ENCODE measurements around the gene EEIG2. TPM values are rescaled to one million over a fixed set of nuclear protein-coding genes. Genes with fewer than 3 reads are reported as not detected.

Gene EEIG2
- total and polyA plus RNA-seq, 9 of the 15 experiments (the other 6 are each of a cell fraction or from before 2014, with no cell fraction given): 6.1 to 26.9 (median 15.2) TPM

DNA sequence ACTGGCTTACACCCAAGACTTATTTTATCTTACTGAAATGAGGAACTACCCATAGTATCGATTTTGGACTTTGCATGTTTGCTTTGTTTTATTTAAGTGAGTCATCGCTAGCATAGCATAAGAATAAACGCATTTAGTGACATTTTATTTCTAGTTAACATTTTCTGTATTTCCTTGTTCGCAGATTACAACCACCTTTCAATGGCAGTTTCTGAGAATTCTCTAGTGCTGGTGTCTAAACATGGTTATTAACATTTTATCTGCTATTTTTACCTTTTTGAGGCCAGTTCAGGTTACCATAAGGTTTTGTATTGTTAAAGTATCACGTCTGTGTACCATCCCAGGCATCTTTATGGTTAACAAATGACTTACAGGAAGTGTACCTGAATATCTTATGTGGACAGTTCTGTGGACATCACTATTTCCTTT lies 24.5 kb downstream of the EEIG2 start (continued):
- peak; percentile 36 for TF ChIP-seq CHD7 (IDR thresholded peaks at IDR 0.05; ENCODE audit: low read depth, low read length)
- TF ChIP-seq FOXA3 (CRISPR knock-in tag; conservative IDR thresholded peaks at IDR 0.05 in 1 of 2, IDR thresholded peaks at IDR 0.05 in 1 of 2): peak in 1 of 2 experiments; percentile 46; a peak in 1 of 4 replicates
- TF ChIP-seq SMARCA4 (IDR thresholded peaks at IDR 0.05): 0 out of 2 replicates have a peak, but pooled peaks have one; percentile 47
- TF ChIP-seq POLR2A (conservative IDR thresholded peaks at IDR 0.05): no peak
- no peak for TF ChIP-seq SREBF2 (CRISPR knock-in tag; IDR thresholded peaks at IDR 0.05)
- peak; percentile 82 for TF ChIP-seq JUND (IDR thresholded peaks at IDR 0.05; ENCODE audit: borderline replicate concordance, low read depth, low read length)
- TF ChIP-seq JUND (tag; IDR thresholded peaks at IDR 0.05; ENCODE audit: borderline replicate concordance, low read depth, low read length): peak; percentile 79; the same call in 2 of the 3 replicates
- no peak for TF ChIP-seq ZBTB8A (IDR thresholded peaks at IDR 0.05; ENCODE audit: partially characterized antibody)
- peak; percentile 32 for TF ChIP-seq NFIC (IDR thresholded peaks at IDR 0.05)
- TF ChIP-seq PCBP1 (IDR thresholded peaks at IDR 0.05; ENCODE audit: low read depth, low read length, poor library complexity, severe bottlenecking): no peak
- TF ChIP-seq FOSL1 (tag; conservative IDR thresholded peaks at IDR 0.05): peak; percentile 52
- no peak for TF ChIP-seq ZNF507 (tag; conservative IDR thresholded peaks at IDR 0.05)
- peak; percentile 73 for TF ChIP-seq ATF3 (IDR thresholded peaks at IDR 0.05)
- TF ChIP-seq ATF3 (CRISPR knock-in tag; conservative IDR thresholded peaks at IDR 0.05): no peak
- 0 out of 2 replicates have a peak, but pooled peaks have one; percentile 18 for TF ChIP-seq SPI1 (IDR thresholded peaks at IDR 0.05; ENCODE audit: borderline replicate concordance, low read depth, low read length)
- no peak for TF ChIP-seq HIVEP1 (CRISPR knock-in tag; IDR thresholded peaks at IDR 0.05)
- peak; percentile 86 for TF ChIP-seq SOX6 (IDR thresholded peaks at IDR 0.05)
- TF ChIP-seq ARID1B (IDR thresholded peaks at IDR 0.05): peak; percentile 49
- no peak for TF ChIP-seq U2AF2 (optimal IDR thresholded peaks at IDR 0.05; ENCODE audit: low read depth, low read length)

Measured in K562 (cell line).